Brain microvascular endothelial cell (primary cell): Measurements from ENCODE around the gene TCF7.

Experiments used
- DNase-seq: peaks from one replicate; pipeline ENCODE4 v3.0.0-alpha.2; 2020
- H3K27ac ChIP-seq: fragments of 250-450 bp; sonication (Bioruptor Pico); 2 replicates; pipeline ENCODE4 v1.5.1; 2020; ENCODE audit warnings: mild to moderate bottlenecking, moderate library complexity
- H3K27me3 ChIP-seq: fragments of 250-450 bp; sonication (Bioruptor Pico); replicated peaks from 2 replicates; pipeline ENCODE4 v1.5.1; 2020; ENCODE audit warnings: mild to moderate bottlenecking
- H3K36me3 ChIP-seq: fragments of 250-450 bp; sonication (Bioruptor Pico); replicated peaks from 2 replicates; pipeline ENCODE4 v1.5.1; 2020; ENCODE audit warnings: mild to moderate bottlenecking
- H3K4me3 ChIP-seq: 2 replicates; pipeline ENCODE4 v1.5.1; 2011; ENCODE audit warnings: low read depth, mild to moderate bottlenecking, control low read depth, low read length, moderate library complexity
- CTCF ChIP-seq: IDR thresholded peaks from 2 replicates; pipeline ENCODE4 v1.5.1; 2011; ENCODE audit warnings: low read depth, mild to moderate bottlenecking, moderate library complexity, low read length, control low read depth, inconsistent platforms; ENCODE audit errors: missing control alignments
- in situ Hi-C: cut with HindIII; loops from 2 replicates; pipeline ENCODE4 v1.10.0; 2017; ENCODE audit warnings: low sequenced_read_pairs, low pct_ligation_motif_present

The TCF7 gene

GRCh38 chr5:134174841-134175839, 60.7 kb downstream of the TCF7 start:
- Histone ChIP-seq H3K36me3 (peaks cover 32% of the 10 kb centered on the region), H3K4me3 (peak overlapping the region; percentile 92), H3K27ac (peak overlapping the region; percentile 100), H3K27me3 (no peaks in the 10 kb centered on the region)
- no peak for TF ChIP-seq CTCF
- in situ Hi-C loops: no loop called here
- DNase-seq: peak; percentile 30

GRCh38 chr5:134175921-134176510, 61.5 kb downstream of the TCF7 start:
- Histone ChIP-seq H3K27ac (peak overlapping the region; percentile 100), H3K27me3 (no peaks in the 10 kb centered on the region), H3K36me3 (peaks cover 23% of the 10 kb centered on the region), H3K4me3 (peak overlapping the region; percentile 92)
- in situ Hi-C loops: no loop called here
- TF ChIP-seq CTCF: no peak
- peak; percentile 12 for DNase-seq

GRCh38 chr5:134176511-134177368, 62.3 kb downstream of the TCF7 start, which contains the start of gene SKP1:
Gene SKP1 (minus strand): TSS chr5:134176950. CDS start chr5:134174022, 2,928 bp downstream.
- no peak for TF ChIP-seq CTCF
- in situ Hi-C loops: no loop called here

GRCh38 chr5:134177369-134178095, 63.1 kb downstream of the TCF7 start:
- TF ChIP-seq CTCF: no peak

More at GRCh38 chr5:134176511-134177368, 62.3 kb downstream of the TCF7 start, which contains the start of gene SKP1:
- DNase-seq: peak; percentile 57
- peak within 1 kb of the TSS; percentile 92 for H3K4me3 ChIP-seq
- H3K27me3 ChIP-seq: no peaks in the 10 kb centered on the region
- H3K36me3 ChIP-seq: peaks cover 16% of the 10 kb centered on the region
- H3K27ac ChIP-seq: peak within 1 kb of the TSS; percentile 100

GRCh38 chr5:134178096-134178419, 63.6 kb downstream of the TCF7 start:
- Histone ChIP-seq H3K27me3 (no peaks in the 10 kb centered on the region), H3K36me3 (peaks cover 7% of the 10 kb centered on the region), H3K27ac (no peak overlapping the region), H3K4me3 (no peak overlapping the region)
- in situ Hi-C loops: no loop called here
- TF ChIP-seq CTCF: no peak
- no peak for DNase-seq

More at GRCh38 chr5:134177369-134178095, 63.1 kb downstream of the TCF7 start:
- Histone ChIP-seq H3K4me3 (peak overlapping the region; percentile 92), H3K27me3 (no peaks in the 10 kb centered on the region), H3K36me3 (peaks cover 10% of the 10 kb centered on the region), H3K27ac (peak overlapping the region; percentile 100)
- no peak for DNase-seq
- in situ Hi-C loops: no loop called here
